ENCODE results near the gene CBX3. TPM values are rescaled to one million over a fixed set of nuclear protein-coding genes. Genes with fewer than 3 reads are reported as not detected.

Gene CBX3
- 266 and 268 TPM in 2 replicates for total RNA-seq

DNA sequence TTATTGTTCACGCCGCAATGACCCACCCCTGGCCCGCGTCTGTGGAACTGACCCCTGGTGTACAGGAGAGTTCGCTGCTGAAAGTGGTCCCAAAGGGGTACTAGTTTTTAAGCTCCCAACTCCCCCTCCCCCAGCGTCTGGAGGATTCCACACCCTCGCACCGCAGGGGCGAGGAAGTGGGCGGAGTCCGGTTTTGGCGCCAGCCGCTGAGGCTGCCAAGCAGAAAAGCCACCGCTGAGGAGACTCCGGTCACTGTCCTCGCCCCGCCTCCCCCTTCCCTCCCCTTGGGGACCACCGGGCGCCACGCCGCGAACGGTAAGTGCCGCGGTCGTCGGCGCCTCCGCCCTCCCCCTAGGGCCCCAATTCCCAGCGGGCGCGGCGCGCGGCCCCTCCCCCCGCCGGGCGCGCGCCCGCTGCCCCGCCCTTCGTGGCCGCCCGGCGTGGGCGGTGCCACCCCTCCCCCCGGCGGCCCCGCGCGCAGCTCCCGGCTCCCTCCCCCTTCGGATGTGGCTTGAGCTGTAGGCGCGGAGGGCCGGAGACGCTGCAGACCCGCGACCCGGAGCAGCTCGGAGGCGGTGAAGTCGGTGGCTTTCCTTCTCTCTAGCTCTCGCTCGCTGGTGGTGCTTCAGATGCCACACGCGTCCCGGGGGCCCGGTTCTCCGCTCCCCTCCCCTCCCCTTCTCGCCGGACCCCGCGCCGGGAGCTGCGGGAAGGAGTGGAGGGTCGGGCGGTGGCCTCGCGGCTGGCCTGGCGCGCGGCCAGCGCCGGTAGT lies at the start of gene CBX3:
CBX3 (plus strand) TSS at position 499 of the 772 bp plus-strand sequence. CDS start 1,254 bp downstream, outside the sequence.

DNA sequence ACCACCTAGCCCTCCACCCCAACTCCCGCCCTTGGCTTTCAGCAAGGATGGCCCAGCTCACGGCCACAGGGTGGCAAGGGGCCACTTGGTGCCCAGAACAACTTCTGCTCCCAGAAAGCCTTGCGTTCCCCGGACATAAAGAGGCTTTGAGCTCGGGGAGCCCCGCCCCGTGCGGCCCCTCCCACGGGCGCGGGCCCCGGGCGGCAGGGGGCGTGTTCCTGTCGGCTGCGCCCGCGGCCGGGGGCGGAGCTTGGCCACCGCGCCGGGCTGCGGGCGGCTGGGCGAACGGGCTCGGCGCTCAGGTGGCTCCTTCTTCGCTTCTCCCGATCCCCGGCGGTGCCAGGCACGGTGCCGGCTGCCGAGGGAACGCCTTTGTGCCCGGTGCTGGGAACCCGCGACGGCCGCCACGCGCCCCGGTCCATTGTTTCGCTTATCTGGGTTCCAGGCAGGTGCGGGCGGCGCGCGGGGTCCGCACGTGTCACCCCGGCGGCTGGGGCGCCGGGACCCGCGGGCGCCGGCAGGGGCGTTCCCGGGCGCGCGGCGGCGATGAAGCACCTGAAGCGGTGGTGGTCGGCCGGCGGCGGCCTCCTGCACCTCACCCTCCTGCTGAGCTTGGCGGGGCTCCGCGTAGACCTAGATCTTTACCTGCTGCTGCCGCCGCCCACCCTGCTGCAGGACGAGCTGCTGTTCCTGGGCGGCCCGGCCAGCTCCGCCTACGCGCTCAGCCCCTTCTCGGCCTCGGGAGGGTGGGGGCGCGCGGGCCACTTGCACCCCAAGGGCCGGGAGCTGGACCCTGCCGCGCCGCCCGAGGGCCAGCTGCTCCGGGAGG lies 49.4 kb upstream of the CBX3 start, which contains the start of gene NFE2L3:
NFE2L3 (plus strand) TSS at position 246 of the 829 bp plus-strand sequence; CDS start at position 547, 301 bp downstream.

DNA sequence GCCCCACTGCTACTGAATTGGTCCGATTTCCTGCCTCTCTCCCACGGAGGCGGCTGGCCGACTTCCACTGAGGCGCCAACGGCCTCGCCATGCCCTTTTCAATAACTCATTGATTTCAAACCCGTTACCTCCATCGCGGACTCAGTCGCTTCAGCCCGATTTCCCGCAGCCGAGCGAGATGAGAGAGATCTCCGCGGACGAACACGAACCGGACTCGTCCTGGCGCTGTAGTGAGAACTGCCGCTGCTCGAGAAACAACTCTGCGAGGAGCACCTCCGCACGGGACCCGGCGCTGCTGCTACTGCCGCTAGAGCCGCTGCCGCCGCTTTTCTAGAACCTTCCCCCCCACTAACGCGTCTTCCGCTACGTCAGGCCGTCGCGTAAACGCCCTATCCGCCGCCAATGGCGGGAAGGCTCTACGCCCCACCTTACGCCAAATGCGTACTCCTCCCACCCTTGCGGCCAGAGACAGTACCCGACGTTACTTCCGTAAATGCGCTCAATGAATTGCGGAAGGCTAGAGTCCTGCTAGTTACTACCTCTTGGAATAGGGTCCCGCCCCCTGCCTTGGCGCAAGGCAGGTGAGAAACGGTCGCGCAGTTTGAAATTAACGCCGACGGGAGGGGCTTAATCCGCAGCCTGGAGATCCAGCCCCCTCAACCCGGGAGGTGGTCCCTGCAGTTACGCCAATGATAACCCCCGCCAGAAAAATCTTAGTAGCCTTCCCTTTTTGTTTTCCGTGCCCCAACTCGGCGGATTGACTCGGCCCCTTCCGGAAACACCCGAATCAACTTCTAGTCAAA lies 900 bp upstream of the CBX3 start, which contains the start of gene HNRNPA2B1:
HNRNPA2B1 (minus strand) TSS at position 303 of the 803 bp plus-strand sequence; CDS start at position 134, 169 bp downstream.

Other genes with a start within 250 kb of the CBX3 start
- gene NFE2L3, start 49.5 kb upstream of the CBX3 start, total RNA-seq: 58.8 and 59.7 TPM in 2 replicates
- 373 and 381 TPM in 2 replicates for gene HNRNPA2B1, start 999 bp upstream of the CBX3 start, total RNA-seq
- gene SNX10, start 90.1 kb downstream of the CBX3 start, total RNA-seq: 0.80 and 2.5 TPM in 2 replicates